GM18868 (cell line): ENCODE data around the gene HABP2.

Experiments used
- ATAC-seq: cut with Tn5 transposase; IDR thresholded peaks from one replicate; pipeline ENCODE4 v1.9.1; 2021; ENCODE audit warnings: mild to moderate bottlenecking, moderate library complexity; ENCODE audit not compliant: unreplicated experiment

Gene HABP2

GRCh38 chr10:113552701-113553100 is at the start of gene HABP2:
TSS of gene HABP2 (plus strand) at chr10:113553053. CDS start at chr10:113553122, 69 bp downstream.
- no peak for ATAC-seq

GRCh38 chr10:113503930-113504329 is 48.9 kb upstream of the HABP2 start:
- no peak for ATAC-seq

- ATAC-seq, result no peak
These were observed 48.4 kb upstream of the HABP2 start for GRCh38 chr10:113504423-113504822.

- ATAC-seq, result no peak
These were observed 46.4 kb upstream of the HABP2 start for GRCh38 chr10:113506476-113506875.

- no peak for ATAC-seq
These were observed 41.4 kb upstream of the HABP2 start for GRCh38 chr10:113511419-113511818.

GRCh38 chr10:113515161-113515560 is 37.7 kb upstream of the HABP2 start:
- no peak for ATAC-seq

- no peak for ATAC-seq
These were observed 37.3 kb upstream of the HABP2 start for GRCh38 chr10:113515601-113516000.

GRCh38 chr10:113516061-113516460 is 36.8 kb upstream of the HABP2 start:
- ATAC-seq, result no peak

GRCh38 chr10:113517165-113517900 is 35.5 kb upstream of the HABP2 start:
- no peak for ATAC-seq

- no peak for ATAC-seq
These were observed 35.0 kb upstream of the HABP2 start for GRCh38 chr10:113517901-113518260.

GRCh38 chr10:113518415-113518814 is 34.4 kb upstream of the HABP2 start:
- ATAC-seq, result no peak

GRCh38 chr10:113518816-113519591 is 33.8 kb upstream of the HABP2 start:
- no peak for ATAC-seq

GRCh38 chr10:113519681-113520115 is 33.2 kb upstream of the HABP2 start:
- ATAC-seq, result no peak

GRCh38 chr10:113520261-113520660 is 32.6 kb upstream of the HABP2 start:
- no peak for ATAC-seq

- ATAC-seq, result peak; percentile 76
These were observed 32.0 kb upstream of the HABP2 start for GRCh38 chr10:113520690-113521474.

GRCh38 chr10:113521475-113521795 is 31.4 kb upstream of the HABP2 start:
- no peak for ATAC-seq

GRCh38 chr10:113522460-113522859 is 30.4 kb upstream of the HABP2 start:
- ATAC-seq, result no peak

GRCh38 chr10:113523071-113523470 is 29.8 kb upstream of the HABP2 start:
- ATAC-seq, result no peak

GRCh38 chr10:113523628-113524027 is 29.2 kb upstream of the HABP2 start:
- ATAC-seq, result no peak

GRCh38 chr10:113524120-113524519 is 28.7 kb upstream of the HABP2 start:
- ATAC-seq, result no peak
